Bronchial epithelial cell (primary cell): ENCODE data around the gene HOXD10. TPM values are rescaled to one million over a fixed set of nuclear protein-coding genes. Genes with fewer than 3 reads are reported as not detected.

Experiments used
- DNase-seq: peaks from one replicate; pipeline ENCODE4 v3.0.0-alpha.2; 2010; ENCODE audit warnings: low read depth
- FAIRE-seq: peaks from 2 replicates; lab custom pipeline; 2011; peaks lifted over from hg19 to GRCh38; lab: Jason Lieb, UNC
- H3K27me3 ChIP-seq: 2 replicates; pipeline ENCODE4 v1.5.1; 2011; ENCODE audit warnings: low read length; ENCODE audit not compliant: control insufficient read depth, insufficient read depth
- H3K36me3 ChIP-seq: 2 replicates; pipeline ENCODE4 v1.5.1; 2011; ENCODE audit warnings: low read length; ENCODE audit not compliant: control insufficient read depth, insufficient read depth
- H3K4me3 ChIP-seq: 2 replicates; pipeline ENCODE4 v1.5.1; 2011; ENCODE audit warnings: mild to moderate bottlenecking, low read depth, low read length, control low read depth
- total RNA-seq: library from RNA; depleted of rRNA; stranded (reverse); fragments of >200 nt; gene quantifications from 2 replicates; pipeline ENCODE4 v1.2.1, GENCODE V29; 2014
- TF ChIP-seq, protein P1 (sequence below): IDR thresholded peaks from 2 replicates; pipeline ENCODE4 v1.5.1; 2011; ENCODE audit warnings: mild to moderate bottlenecking, moderate library complexity, low read length, control low read depth, inconsistent platforms; ENCODE audit not compliant: insufficient read depth, severe bottlenecking

Gene HOXD10
- total RNA-seq, 1 donor from 2014 or later = not detected

DNA sequence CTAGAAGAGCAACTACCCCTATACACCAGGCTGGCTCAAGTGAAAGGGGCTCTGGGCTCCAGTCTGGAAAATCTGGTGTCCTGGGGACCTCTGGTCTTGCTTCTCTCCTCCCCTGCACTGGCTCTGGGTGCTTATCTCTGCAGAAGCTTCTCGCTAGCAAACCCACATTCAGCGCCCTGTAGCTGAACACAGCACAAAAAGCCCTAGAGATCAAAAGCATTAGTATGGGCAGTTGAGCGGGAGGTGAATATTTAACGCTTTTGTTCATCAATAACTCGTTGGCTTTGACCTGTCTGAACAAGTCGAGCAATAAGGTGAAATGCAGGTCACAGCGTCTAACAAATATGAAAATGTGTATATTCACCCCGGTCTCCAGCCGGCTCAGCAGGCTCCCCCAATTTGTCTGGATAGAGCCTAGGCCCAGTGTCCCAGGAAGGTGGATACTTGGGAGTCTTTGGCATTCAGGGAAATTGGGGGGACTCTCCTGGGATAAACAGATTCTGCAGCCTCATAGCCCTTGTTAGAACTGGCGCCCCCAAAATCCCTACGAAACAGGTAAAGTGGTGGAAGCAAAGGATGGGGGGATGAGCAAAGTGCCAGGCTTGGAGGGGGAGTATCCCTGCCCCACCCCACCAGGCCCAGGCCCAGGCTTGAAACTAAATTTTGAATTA lies 32.3 kb downstream of the HOXD10 start:
- DNase-seq (no peak), FAIRE-seq (no peak)
- TF ChIP-seq, protein P1, sequence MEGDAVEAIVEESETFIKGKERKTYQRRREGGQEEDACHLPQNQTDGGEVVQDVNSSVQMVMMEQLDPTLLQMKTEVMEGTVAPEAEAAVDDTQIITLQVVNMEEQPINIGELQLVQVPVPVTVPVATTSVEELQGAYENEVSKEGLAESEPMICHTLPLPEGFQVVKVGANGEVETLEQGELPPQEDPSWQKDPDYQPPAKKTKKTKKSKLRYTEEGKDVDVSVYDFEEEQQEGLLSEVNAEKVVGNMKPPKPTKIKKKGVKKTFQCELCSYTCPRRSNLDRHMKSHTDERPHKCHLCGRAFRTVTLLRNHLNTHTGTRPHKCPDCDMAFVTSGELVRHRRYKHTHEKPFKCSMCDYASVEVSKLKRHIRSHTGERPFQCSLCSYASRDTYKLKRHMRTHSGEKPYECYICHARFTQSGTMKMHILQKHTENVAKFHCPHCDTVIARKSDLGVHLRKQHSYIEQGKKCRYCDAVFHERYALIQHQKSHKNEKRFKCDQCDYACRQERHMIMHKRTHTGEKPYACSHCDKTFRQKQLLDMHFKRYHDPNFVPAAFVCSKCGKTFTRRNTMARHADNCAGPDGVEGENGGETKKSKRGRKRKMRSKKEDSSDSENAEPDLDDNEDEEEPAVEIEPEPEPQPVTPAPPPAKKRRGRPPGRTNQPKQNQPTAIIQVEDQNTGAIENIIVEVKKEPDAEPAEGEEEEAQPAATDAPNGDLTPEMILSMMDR = no peak
- Histone ChIP-seq H3K4me3 (no peak overlapping the region), H3K36me3 (no peaks in the 10 kb centered on the region), H3K27me3 (peaks cover 74% of the 10 kb centered on the region)

DNA sequence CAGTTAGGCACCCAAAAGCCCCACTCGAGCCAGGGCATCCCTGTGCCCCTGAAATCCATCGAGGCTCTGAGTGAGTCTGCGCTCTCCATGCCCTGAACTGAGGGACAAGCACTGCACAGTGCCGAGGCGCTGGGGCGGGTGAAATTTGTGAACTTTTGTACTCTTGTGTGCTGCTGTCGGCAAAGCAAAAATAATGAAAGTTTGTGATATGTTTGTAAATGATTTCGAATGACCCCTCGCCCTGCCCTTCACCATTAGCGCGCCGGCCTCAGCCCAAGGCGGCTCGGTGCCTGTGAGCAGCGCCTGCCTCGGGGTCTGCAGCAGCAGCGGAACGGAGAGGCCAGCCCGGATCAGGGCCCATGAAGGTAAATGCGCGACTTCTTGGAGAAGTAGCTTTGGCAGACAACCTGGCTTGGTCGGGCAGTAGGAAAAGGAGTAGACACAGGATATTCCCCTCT lies 32.9 kb downstream of the HOXD10 start:
- TF ChIP-seq, protein P1 = no peak
- Histone ChIP-seq H3K36me3 (no peaks in the 10 kb centered on the region), H3K4me3 (no peak overlapping the region), H3K27me3 (peaks cover 76% of the 10 kb centered on the region)
- FAIRE-seq = no peak
- no peak for DNase-seq

DNA sequence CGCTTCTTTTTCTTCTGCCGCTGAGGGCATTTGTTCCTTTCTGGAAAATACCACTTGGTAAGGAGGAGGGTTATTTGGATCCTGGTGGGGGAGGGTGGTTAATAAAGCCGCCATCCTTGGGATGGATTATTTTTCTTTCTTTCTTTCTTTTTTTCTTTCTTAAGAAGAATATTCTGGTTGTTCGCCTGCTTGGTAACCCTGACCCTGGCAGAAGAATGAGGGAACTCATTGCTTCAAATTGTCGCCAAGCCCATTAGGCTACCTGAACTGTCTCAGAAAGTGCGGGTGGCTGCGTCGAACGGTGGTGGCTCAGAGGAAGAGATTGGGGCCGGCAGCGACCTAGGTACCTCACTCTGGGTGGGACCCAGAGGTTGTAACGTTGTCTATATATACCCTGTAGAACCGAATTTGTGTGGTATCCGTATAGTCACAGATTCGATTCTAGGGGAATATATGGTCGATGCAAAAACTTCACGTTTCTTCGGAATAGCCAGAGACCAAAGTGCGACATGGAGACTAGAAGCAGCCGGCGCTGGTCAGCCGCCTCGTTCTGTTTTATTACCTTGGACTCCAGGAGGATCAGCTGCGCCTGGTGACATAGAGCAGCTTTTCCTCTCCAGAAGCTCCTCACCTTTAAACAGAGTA lies 33.5 kb downstream of the HOXD10 start:
- TF ChIP-seq, protein P1 = no peak
- FAIRE-seq (no peak), DNase-seq (no peak)
- Histone ChIP-seq H3K36me3 (no peaks in the 10 kb centered on the region), H3K27me3 (peaks cover 77% of the 10 kb centered on the region), H3K4me3 (no peak overlapping the region)

DNA sequence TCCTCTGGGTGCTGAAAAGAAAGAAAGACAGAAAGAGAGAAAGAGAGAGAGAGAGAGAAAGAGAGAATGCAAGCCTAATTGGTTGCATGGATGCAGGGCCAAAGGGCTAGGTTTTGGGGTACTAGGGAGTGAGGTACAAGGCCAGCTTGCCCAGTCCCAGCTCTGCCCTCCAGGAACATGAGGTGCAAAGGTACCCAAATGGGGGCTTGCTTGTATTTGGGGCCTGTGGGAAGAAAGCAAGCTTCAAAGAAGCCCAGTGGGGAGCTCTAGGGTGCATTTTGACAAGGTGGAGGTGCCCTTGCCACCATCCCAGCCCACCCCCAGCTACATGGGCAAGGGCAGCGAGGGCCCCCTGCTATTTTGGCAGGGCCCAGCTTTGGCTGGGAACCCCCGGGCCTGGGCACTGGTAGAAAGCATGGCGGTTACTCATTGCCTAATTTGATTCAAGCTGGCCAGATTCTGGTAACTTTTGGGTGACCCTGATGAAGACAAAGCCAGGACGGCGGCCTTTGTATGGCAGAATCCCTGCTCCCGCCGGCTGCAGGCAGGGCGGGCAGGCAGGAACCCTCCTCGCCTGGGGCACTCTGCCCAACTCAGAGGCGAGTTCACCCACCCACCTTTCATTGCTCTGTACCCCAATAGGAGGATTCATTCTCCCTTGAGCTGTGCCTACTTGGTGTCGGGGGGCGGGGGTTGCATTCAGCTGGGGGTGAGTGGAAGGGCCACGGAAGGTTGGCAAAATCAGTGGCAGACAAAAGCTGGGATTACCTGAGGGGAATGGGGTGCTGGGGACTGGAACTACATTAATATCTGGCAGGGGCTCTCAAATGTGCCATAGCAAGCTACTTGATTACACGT lies 34.2 kb downstream of the HOXD10 start:
- H3K27me3 ChIP-seq = peaks cover 75% of the 10 kb centered on the region
- TF ChIP-seq, protein P1 = no peak
- DNase-seq = no peak
- FAIRE-seq = no peak
- no peaks in the 10 kb centered on the region for H3K36me3 ChIP-seq
- no peak overlapping the region for H3K4me3 ChIP-seq

DNA sequence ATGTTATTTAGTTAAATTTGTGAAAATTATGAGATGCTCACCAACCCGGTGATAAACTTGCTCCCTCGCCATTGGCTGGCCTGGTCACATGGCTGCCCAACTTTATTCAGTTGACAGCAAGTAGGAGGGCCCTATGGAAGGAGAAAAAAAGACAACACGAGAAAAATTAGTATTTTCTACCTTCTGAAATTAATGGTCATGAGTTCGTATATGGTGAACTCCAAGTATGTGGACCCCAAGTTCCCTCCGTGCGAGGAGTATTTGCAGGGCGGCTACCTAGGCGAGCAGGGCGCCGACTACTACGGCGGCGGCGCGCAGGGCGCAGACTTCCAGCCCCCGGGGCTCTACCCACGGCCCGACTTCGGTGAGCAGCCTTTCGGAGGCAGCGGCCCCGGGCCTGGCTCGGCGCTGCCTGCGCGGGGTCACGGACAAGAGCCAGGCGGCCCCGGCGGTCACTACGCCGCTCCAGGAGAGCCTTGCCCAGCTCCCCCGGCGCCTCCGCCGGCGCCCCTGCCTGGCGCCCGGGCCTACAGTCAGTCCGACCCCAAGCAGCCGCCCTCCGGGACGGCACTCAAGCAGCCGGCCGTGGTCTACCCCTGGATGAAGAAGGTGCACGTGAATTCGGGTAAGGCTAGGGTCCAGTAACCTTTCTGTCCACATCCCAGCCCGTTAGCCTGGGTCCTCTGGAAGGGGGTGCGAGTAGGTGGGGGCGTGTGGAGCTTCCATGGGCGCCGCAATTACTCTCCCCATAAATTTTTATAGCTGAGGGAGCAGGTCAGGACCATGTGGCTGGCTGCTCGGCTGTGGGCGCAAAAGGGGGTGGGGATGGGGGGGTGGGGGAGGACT lies 35.1 kb downstream of the HOXD10 start, which contains the start of gene HOXD4:
Gene HOXD4 (plus strand): TSS at position 109 of the 846 bp plus-strand sequence. CDS start 84 bp downstream, at position 193.
- FAIRE-seq (no peak), DNase-seq (no peak)
- Histone ChIP-seq H3K36me3 (no peaks in the 10 kb centered on the region), H3K4me3 (no peak within 1 kb of the TSS), H3K27me3 (peaks cover 75% of the 10 kb centered on the region)
- TF ChIP-seq, protein P1 = no peak
